Endothelial cell (in vitro differentiated cells): ENCODE results near the gene CADPS. TPM values are rescaled to one million over a fixed set of nuclear protein-coding genes. Genes with fewer than 3 reads are reported as not detected.
A peak's percentile ranks its signal among the peaks of the same experiment; 100 is the strongest.

Experiments used
- DNase-seq: peaks from one replicate; pipeline ENCODE4 v3.0.0; 2021; ENCODE audit warnings: low spot score
- H3K27ac Mint-ChIP-seq: one replicate; pipeline ENCODE4 v1.8.0; 2021; ENCODE audit warnings: mixed read lengths, inconsistent platforms; ENCODE audit not compliant: unreplicated experiment
- H3K27me3 Mint-ChIP-seq: one replicate; pipeline ENCODE4 v1.8.0; 2021; ENCODE audit warnings: mild to moderate bottlenecking, moderate library complexity, mixed read lengths, inconsistent platforms; ENCODE audit not compliant: unreplicated experiment
- H3K36me3 Mint-ChIP-seq: one replicate; pipeline ENCODE4 v1.8.0; 2021; ENCODE audit warnings: mild to moderate bottlenecking, low read depth, mixed read lengths, inconsistent platforms; ENCODE audit not compliant: unreplicated experiment
- H3K4me1 Mint-ChIP-seq: one replicate; pipeline ENCODE4 v1.8.0; 2021; ENCODE audit warnings: mild to moderate bottlenecking, mixed read lengths, inconsistent platforms; ENCODE audit not compliant: unreplicated experiment
- H3K4me3 Mint-ChIP-seq: one replicate; pipeline ENCODE4 v1.8.0; 2021; ENCODE audit warnings: mild to moderate bottlenecking, mixed read lengths, inconsistent platforms; ENCODE audit not compliant: unreplicated experiment
- H3K9me3 Mint-ChIP-seq: one replicate; pipeline ENCODE4 v1.8.0; 2021; ENCODE audit warnings: mixed read lengths, inconsistent platforms; ENCODE audit not compliant: unreplicated experiment
- total RNA-seq: library from RNA; stranded (reverse); fragmentation: NEBNext Ultra II Directional; extraction: Animal tissue kit (Norgen Biotek cat#: 25700); gene quantifications from one replicate; pipeline ENCODE4 v1.2.1, GENCODE V29; 2021; ENCODE audit not compliant: unreplicated experiment
- TF ChIP-seq, protein P1 (sequence below): fragments of 200-600 bp; sonication (generic); IDR thresholded peaks from one replicate; pipeline ENCODE4 v1.5.0; 2021; ENCODE audit warnings: antibody characterized with exemption; ENCODE audit not compliant: unreplicated experiment

The CADPS gene
- total RNA-seq, 1 donor from 2014 or later, result 0.26 TPM

DNA sequence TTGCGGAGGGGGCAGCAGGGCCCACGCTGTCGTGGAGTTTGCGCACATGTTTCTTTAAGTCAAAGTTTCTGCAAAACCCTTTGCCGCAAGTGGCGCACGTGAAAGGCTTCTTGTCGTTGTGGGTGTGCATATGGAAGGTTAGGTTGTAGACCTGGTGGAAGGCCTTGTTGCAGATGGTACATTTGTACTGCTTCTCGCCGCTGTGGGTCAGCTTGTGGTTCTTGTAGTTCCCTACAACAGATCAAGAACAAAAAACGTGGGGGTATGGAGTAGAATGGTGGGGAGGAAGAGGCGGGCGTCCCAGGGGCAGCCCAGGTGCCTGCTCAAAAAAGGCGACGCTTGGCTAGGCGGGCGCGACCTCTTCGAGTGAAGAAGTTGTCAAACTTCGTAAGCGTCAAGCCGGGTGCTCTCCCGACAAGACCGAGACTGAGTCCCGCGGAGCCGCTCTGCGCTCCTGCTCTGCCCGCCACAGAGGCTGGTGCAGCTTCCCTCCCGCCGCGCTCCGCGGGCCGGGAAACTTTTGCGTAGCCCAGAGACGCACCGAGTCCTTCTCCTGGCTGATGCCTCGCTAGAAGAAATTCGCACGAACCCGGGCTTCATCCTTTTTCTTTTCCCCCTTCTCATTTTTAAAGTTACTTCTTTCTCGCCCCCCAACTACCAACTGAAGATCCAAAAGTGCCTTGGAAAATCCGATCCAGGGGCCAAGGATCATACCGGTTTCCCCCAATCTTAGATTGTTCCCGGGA lies 504.9 kb downstream of the CADPS start:
- Mint-ChIP-seq H3K36me3 (no peaks in the 10 kb centered on the region), H3K27me3 (peaks cover 31% of the 10 kb centered on the region), H3K4me1 (peaks cover 49% of the 10 kb centered on the region), H3K4me3 (peak overlapping the region; percentile 7), H3K27ac (no peak overlapping the region), H3K9me3 (no peaks in the 10 kb centered on the region)
- TF ChIP-seq, protein P1, sequence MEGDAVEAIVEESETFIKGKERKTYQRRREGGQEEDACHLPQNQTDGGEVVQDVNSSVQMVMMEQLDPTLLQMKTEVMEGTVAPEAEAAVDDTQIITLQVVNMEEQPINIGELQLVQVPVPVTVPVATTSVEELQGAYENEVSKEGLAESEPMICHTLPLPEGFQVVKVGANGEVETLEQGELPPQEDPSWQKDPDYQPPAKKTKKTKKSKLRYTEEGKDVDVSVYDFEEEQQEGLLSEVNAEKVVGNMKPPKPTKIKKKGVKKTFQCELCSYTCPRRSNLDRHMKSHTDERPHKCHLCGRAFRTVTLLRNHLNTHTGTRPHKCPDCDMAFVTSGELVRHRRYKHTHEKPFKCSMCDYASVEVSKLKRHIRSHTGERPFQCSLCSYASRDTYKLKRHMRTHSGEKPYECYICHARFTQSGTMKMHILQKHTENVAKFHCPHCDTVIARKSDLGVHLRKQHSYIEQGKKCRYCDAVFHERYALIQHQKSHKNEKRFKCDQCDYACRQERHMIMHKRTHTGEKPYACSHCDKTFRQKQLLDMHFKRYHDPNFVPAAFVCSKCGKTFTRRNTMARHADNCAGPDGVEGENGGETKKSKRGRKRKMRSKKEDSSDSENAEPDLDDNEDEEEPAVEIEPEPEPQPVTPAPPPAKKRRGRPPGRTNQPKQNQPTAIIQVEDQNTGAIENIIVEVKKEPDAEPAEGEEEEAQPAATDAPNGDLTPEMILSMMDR, result no peak
- peak; percentile 43 for DNase-seq

DNA sequence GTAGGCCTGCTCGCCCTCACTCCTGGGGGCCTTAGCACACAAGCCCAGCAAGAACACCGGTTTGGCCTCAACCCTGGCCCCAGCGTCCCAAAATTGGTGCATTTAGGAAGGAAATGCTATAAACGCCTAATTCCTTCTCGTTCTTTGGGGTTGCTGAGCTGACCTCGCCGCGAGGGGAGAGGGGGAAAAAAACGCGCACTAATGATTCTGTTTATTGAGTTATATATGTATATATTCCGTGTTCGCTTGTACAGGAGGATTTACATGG lies 505.8 kb downstream of the CADPS start:
- Mint-ChIP-seq H3K9me3 (no peaks in the 10 kb centered on the region), H3K4me3 (no peak overlapping the region)

DNA sequence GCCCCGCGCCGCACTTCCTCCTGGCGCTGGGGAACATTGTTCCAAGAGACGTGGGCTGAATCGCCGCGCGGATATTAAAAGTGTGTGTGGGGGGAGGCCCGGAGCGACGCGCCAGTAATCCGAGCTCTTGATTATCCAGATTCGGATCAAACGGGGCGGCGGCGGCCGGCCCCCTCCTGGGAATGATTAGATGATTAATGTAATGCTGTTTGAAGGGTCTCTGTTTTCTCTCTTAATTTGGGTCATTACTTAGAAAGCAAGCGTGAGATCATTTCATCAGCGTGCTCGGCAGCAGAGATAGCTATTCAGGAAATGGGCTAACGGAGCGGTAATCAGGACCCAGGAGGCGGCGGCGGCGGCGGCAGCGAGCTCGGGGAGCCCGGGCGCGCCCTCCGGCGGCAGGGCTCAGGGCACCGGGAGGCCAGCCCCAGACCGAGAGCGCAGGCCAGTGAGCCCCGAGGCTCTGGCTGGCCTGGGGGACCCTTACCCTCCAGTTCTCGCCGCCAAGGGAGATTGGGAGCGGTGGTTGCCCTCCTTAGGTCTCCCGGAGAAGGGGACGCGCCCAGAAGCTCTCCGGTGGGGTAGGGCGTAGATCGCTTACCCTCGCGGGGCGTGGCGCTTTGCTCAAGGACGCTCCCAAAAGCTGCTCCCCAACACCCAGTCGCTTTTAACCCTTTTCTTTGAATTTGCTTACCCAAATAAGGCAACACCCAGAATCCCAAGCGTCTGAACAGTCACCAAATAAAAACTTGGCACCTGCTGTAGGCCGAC lies 506.3 kb downstream of the CADPS start:
- TF ChIP-seq, protein P1, result no peak
- peaks cover 39% of the 10 kb centered on the region for H3K4me1 Mint-ChIP-seq

More for the DNA sequence above, 505.8 kb downstream of the CADPS start:
- Mint-ChIP-seq H3K36me3 (no peaks in the 10 kb centered on the region), H3K4me1 (peaks cover 44% of the 10 kb centered on the region), H3K27me3 (peaks cover 27% of the 10 kb centered on the region), H3K27ac (no peak overlapping the region)
- DNase-seq, result no peak
- TF ChIP-seq, protein P1, result no peak

DNA sequence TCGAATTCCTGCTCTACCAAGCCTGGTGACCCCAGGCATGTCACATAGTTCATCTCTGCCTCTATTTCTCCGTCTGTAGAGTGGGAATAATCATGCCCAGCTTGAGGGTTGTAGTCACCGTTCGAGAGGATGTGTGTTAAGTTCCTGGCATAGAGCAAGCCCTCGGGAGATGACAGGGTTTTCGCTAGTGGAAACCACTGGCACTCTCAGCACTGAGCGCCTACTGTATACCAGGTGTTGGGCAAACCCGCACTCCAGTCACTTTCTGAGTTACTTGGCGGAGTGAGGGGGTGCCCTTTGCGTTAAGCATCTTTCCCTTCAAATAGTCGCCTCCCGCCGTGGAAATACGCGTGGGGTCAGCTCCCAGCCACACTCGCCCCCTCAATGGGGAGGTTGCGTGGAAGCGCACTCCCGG lies 506.9 kb downstream of the CADPS start:
- H3K4me1 Mint-ChIP-seq, result peaks cover 38% of the 10 kb centered on the region
- DNase-seq, result no peak
- H3K4me3 Mint-ChIP-seq, result no peak overlapping the region
- no peak overlapping the region for H3K27ac Mint-ChIP-seq
- H3K36me3 Mint-ChIP-seq, result no peaks in the 10 kb centered on the region
- no peaks in the 10 kb centered on the region for H3K9me3 Mint-ChIP-seq
- peaks cover 29% of the 10 kb centered on the region for H3K27me3 Mint-ChIP-seq
- TF ChIP-seq, protein P1, result no peak

More for the DNA sequence above, 506.3 kb downstream of the CADPS start:
- H3K27ac Mint-ChIP-seq, result no peak overlapping the region
- no peaks in the 10 kb centered on the region for H3K36me3 Mint-ChIP-seq
- H3K9me3 Mint-ChIP-seq, result no peaks in the 10 kb centered on the region
- H3K27me3 Mint-ChIP-seq, result peaks cover 29% of the 10 kb centered on the region
- DNase-seq, result peak; percentile 50
- no peak overlapping the region for H3K4me3 Mint-ChIP-seq

DNA sequence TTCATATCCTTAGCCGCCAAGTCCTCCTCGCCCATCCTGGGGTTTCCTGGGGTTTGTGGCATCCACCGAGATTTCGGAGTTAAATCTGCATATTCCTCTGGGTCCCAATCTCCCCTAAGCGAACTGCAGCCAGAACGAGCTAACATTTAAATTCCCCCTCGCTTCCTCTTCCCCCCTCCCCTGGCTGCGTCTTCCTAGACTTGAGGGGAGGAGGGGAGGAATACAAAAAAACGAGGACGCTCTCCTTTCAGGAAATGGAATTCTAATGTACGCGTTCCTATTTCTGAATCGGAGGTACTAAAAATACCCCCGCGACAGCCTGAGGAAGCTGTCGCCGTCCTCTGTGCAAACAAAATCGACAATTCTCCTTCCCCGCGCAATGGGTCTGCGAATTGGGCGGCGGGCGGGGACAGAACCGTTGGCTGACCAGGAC lies 507.4 kb downstream of the CADPS start:
- Mint-ChIP-seq H3K9me3 (no peaks in the 10 kb centered on the region), H3K27me3 (peaks cover 29% of the 10 kb centered on the region), H3K27ac (no peak overlapping the region), H3K36me3 (no peaks in the 10 kb centered on the region), H3K4me1 (peaks cover 38% of the 10 kb centered on the region), H3K4me3 (peak overlapping the region; percentile 37)
- TF ChIP-seq, protein P1, result no peak
- no peak for DNase-seq
